Gastrocnemius medialis (tissue), 4 donors: ENCODE measurements around the gene TEK. TPM values are rescaled to one million over a fixed set of nuclear protein-coding genes. Genes with fewer than 3 reads are reported as not detected.

Experiments used
- ATAC-seq, 2 donors: fragments of 150-250 bp; one replicate each; pipeline ENCODE4 v1.9.1; 2016
- DNase-seq, 2 donors: peaks; one replicate each; pipeline ENCODE4 v3.0.0-alpha.2; 2019
- H3K27ac ChIP-seq, 4 donors: fragments of 200-600 bp; sonication (generic); 1 replicate in 1 of 4; 2 replicates in 3 of 4; pipeline ENCODE4 v1.5.1; 2016 to 2018; ENCODE audit warnings: mild to moderate bottlenecking in 2 of 4, moderate library complexity in 1 of 4
- H3K27me3 ChIP-seq, 3 donors: fragments of 200-600 bp; sonication (generic) in 2 of 3; 1 replicate in 1 of 3; 2 replicates in 2 of 3; pipeline versions ENCODE4 v1.5.1 to v1.6.0; 2016 to 2019; ENCODE audit warnings: mild to moderate bottlenecking in 1 of 3, moderate library complexity in 1 of 3
- H3K36me3 ChIP-seq, 2 donors: fragments of 200-600 bp; sonication (generic) in 1 of 2; one replicate each; pipeline ENCODE4 v1.5.1; 2017 to 2018
- H3K4me1 ChIP-seq, 2 donors: fragments of 200-600 bp; sonication (generic) in 1 of 2; one replicate each; pipeline ENCODE4 v1.5.1; 2016 to 2017; ENCODE audit warnings: mild to moderate bottlenecking in 2 of 2
- H3K4me3 ChIP-seq, 4 donors: fragments of 200-600 bp; sonication (generic) in 3 of 4; 1 replicate in 1 of 4; 2 replicates in 3 of 4; pipeline ENCODE4 v1.5.1; 2016 to 2019; ENCODE audit warnings: mild to moderate bottlenecking in 2 of 4
- H3K9me3 ChIP-seq, 3 donors: fragments of 200-600 bp; sonication (generic) in 2 of 3; 1 replicate in 1 of 3; 2 replicates in 2 of 3; pipeline ENCODE4 v1.5.1; 2016 to 2019
- CTCF ChIP-seq, 5 experiments: fragments of 450-650 bp in 3 of 5; fragments of 200-600 bp in 2 of 5; sonication (generic) in 2 of 5; IDR thresholded peaks in 4 of 5; conservative IDR thresholded peaks in 1 of 5; 1 replicate in 4 of 5; 2 replicates in 1 of 5; pipeline ENCODE4 v1.5.1; 2016 to 2019; ENCODE audit warnings: antibody characterized with exemption in 5 of 5, mild to moderate bottlenecking in 3 of 5, moderate library complexity in 3 of 5
- POLR2A ChIP-seq, 2 donors: fragments of 450-650 bp; IDR thresholded peaks; one replicate each; pipeline ENCODE4 v1.6.1; 2017; ENCODE audit warnings: antibody characterized with exemption in 2 of 2, mild to moderate bottlenecking in 2 of 2, moderate library complexity in 2 of 2
- in situ Hi-C, 4 donors: fragments of 200-750 bp; cut with MboI; loops; one replicate each; pipeline versions ENCODE4 v1.15.0 to v1.8.0; 2017; ENCODE audit warnings: low sequenced_read_pairs in 4 of 4
- intact Hi-C: fragments of 100-400 bp; cut with DNase I; formaldehyde crosslinking; loops from one replicate; pipeline ENCODE4 v1.15.1; 2023; ENCODE audit warnings: low total_unique reads
- total RNA-seq, 4 donors: library from RNA; depleted of rRNA; stranded (reverse); fragments of >200 nt; gene quantifications; one replicate each; pipeline versions ENCODE4 v1.1.0 to v1.2.3, GENCODE V29; 2016

Gene TEK
- total RNA-seq, 4 donors from 2014 or later, result 8.1 to 9.0 (median 8.4) TPM

GRCh38 chr9:27168951-27169350 is 59.9 kb downstream of the TEK start:
- Histone ChIP-seq H3K27me3 (no peaks in the 10 kb centered on the region), H3K4me1 (no peaks in the 10 kb centered on the region), H3K4me3 (no peak overlapping the region), H3K36me3 (no peaks in the 10 kb centered on the region), H3K27ac (no peak overlapping the region), H3K9me3 (no peaks in the 10 kb centered on the region)
- no peak for DNase-seq
- in situ Hi-C loops, result no loop called here
- no peak for ATAC-seq
- TF ChIP-seq CTCF (IDR thresholded peaks at IDR 0.05 in 4 of 5, conservative IDR thresholded peaks at IDR 0.05 in 1 of 5), result no peak
- no peak for TF ChIP-seq POLR2A (IDR thresholded peaks at IDR 0.05)
- intact Hi-C loops, result no loop called here

- in situ Hi-C loops (no loop called here), intact Hi-C loops (no loop called here)
- Histone ChIP-seq H3K4me3 (no peak overlapping the region), H3K36me3 (no peaks in the 10 kb centered on the region), H3K4me1 (no peaks in the 10 kb centered on the region), H3K9me3 (no peaks in the 10 kb centered on the region), H3K27ac (no peak overlapping the region), H3K27me3 (no peaks in the 10 kb centered on the region)
- no peak for TF ChIP-seq POLR2A (IDR thresholded peaks at IDR 0.05)
- TF ChIP-seq CTCF (IDR thresholded peaks at IDR 0.05 in 4 of 5, conservative IDR thresholded peaks at IDR 0.05 in 1 of 5), result no peak
- ATAC-seq (no peak), DNase-seq (no peak)
These were observed 67.9 kb downstream of the TEK start for GRCh38 chr9:27176971-27177370.

- no peak overlapping the region for H3K27ac ChIP-seq
- DNase-seq (no peak), ATAC-seq (no peak)
- in situ Hi-C loops (no loop called here), intact Hi-C loops (no loop called here)
- peaks cover 5 to 10% of the 10 kb centered on the region in 2 donors for H3K4me1 ChIP-seq
- TF ChIP-seq CTCF (IDR thresholded peaks at IDR 0.05 in 4 of 5, conservative IDR thresholded peaks at IDR 0.05 in 1 of 5), result no peak
- no peak for TF ChIP-seq POLR2A (IDR thresholded peaks at IDR 0.05)
- H3K36me3 ChIP-seq, result no peaks in the 10 kb centered on the region
- no peaks in the 10 kb centered on the region for H3K27me3 ChIP-seq
- H3K4me3 ChIP-seq, result no peak overlapping the region
- no peaks in the 10 kb centered on the region for H3K9me3 ChIP-seq
These were observed 70.3 kb downstream of the TEK start for GRCh38 chr9:27179245-27179865.

- Histone ChIP-seq H3K4me3 (no peak overlapping the region), H3K27ac (no peak overlapping the region), H3K9me3 (no peaks in the 10 kb centered on the region), H3K36me3 (no peaks in the 10 kb centered on the region), H3K27me3 (no peaks in the 10 kb centered on the region), H3K4me1 (peaks cover 9 to 10% of the 10 kb centered on the region in 2 donors)
- DNase-seq (no peak), ATAC-seq (no peak)
- TF ChIP-seq CTCF (IDR thresholded peaks at IDR 0.05 in 4 of 5, conservative IDR thresholded peaks at IDR 0.05 in 1 of 5) (no peak), POLR2A (IDR thresholded peaks at IDR 0.05) (no peak)
- intact Hi-C loops, result no loop called here
- in situ Hi-C loops, result no loop called here
These were observed 72.4 kb downstream of the TEK start for GRCh38 chr9:27181381-27181780.

- Histone ChIP-seq H3K9me3 (no peaks in the 10 kb centered on the region), H3K4me1 (peaks cover 9 to 10% of the 10 kb centered on the region in 2 donors), H3K27ac (peak overlapping the region in 1 of 4 donors; percentile 8), H3K36me3 (no peaks in the 10 kb centered on the region), H3K4me3 (no peak overlapping the region), H3K27me3 (no peaks in the 10 kb centered on the region)
- ATAC-seq (no peak), DNase-seq (no peak)
- in situ Hi-C loops, result no loop called here
- no peak for TF ChIP-seq POLR2A (IDR thresholded peaks at IDR 0.05)
- TF ChIP-seq CTCF (IDR thresholded peaks at IDR 0.05 in 4 of 5, conservative IDR thresholded peaks at IDR 0.05 in 1 of 5), result no peak
- intact Hi-C loops, result no loop called here
These were observed 73.4 kb downstream of the TEK start for GRCh38 chr9:27182421-27182820.
